A549 (cell line): ENCODE results near the gene SGSH.

ENCODE experiments used
- BHLHE40 ChIP-seq: IDR thresholded peaks from 2 replicates; pipeline ENCODE4 v1.6.1; 2012; ENCODE audit warnings: low read depth, low read length, inconsistent platforms
- CHD2 ChIP-seq: fragments of 150-350 bp; IDR thresholded peaks from 2 replicates; pipeline ENCODE4 v1.6.1; 2014; ENCODE audit warnings: low read length; ENCODE audit not compliant: partially characterized antibody
- JUNB ChIP-seq: fragments of >200 bp; sonication (Bioruptor Twin); formaldehyde crosslinking; IDR thresholded peaks from 2 replicates; pipeline ENCODE4 v1.6.1; 2016
- KDM1A ChIP-seq: fragments of 200-600 bp; sonication (generic); IDR thresholded peaks from 2 replicates; pipeline ENCODE4 v1.6.1; 2016; ENCODE audit warnings: low read depth, mild to moderate bottlenecking
- MAFK ChIP-seq: fragments of 450-650 bp; IDR thresholded peaks from 2 replicates; pipeline ENCODE4 v1.6.1; 2014; ENCODE audit not compliant: partially characterized antibody
- POLR2A ChIP-seq: IDR thresholded peaks from 2 replicates; pipeline ENCODE4 v1.6.1; 2012; ENCODE audit warnings: mild to moderate bottlenecking, low read length
- RAD21 ChIP-seq, 2 experiments: fragments of >200 bp in 1 of 2; sonication (Bioruptor Twin) in 1 of 2; formaldehyde crosslinking in 1 of 2; IDR thresholded peaks in 1 of 2; conservative IDR thresholded peaks in 1 of 2; 2 replicates in 1 of 2; 3 replicates in 1 of 2; pipeline ENCODE4 v1.6.1; 2012 to 2018; ENCODE audit warnings: inconsistent platforms in 1 of 2
- REST ChIP-seq: fragments of 200-600 bp; sonication (generic); IDR thresholded peaks from 2 replicates; pipeline ENCODE4 v1.6.1; 2016; ENCODE audit warnings: antibody characterized with exemption, mild to moderate bottlenecking, moderate library complexity
- RFX5 ChIP-seq: fragments of 450-650 bp; IDR thresholded peaks from 2 replicates; pipeline ENCODE4 v1.7.1; 2014; ENCODE audit warnings: antibody characterized with exemption, mild to moderate bottlenecking, moderate library complexity
- USF2 ChIP-seq: fragments of 450-650 bp; IDR thresholded peaks from 2 replicates; pipeline ENCODE4 v1.6.1; 2014; ENCODE audit warnings: antibody characterized with exemption
- TF ChIP-seq, protein P1 (sequence below): fragments of >200 bp; sonication (Bioruptor Twin); formaldehyde crosslinking; IDR thresholded peaks from 3 replicates; pipeline ENCODE4 v1.5.1; 2016
- TF ChIP-seq, protein P2 (sequence below): IDR thresholded peaks from 2 replicates; pipeline ENCODE4 v1.6.1; 2012; ENCODE audit warnings: low read depth, borderline replicate concordance

GRCh38 chr17:80181431-80181830, 38.7 kb downstream of the SGSH start:
- TF ChIP-seq, protein P1, sequence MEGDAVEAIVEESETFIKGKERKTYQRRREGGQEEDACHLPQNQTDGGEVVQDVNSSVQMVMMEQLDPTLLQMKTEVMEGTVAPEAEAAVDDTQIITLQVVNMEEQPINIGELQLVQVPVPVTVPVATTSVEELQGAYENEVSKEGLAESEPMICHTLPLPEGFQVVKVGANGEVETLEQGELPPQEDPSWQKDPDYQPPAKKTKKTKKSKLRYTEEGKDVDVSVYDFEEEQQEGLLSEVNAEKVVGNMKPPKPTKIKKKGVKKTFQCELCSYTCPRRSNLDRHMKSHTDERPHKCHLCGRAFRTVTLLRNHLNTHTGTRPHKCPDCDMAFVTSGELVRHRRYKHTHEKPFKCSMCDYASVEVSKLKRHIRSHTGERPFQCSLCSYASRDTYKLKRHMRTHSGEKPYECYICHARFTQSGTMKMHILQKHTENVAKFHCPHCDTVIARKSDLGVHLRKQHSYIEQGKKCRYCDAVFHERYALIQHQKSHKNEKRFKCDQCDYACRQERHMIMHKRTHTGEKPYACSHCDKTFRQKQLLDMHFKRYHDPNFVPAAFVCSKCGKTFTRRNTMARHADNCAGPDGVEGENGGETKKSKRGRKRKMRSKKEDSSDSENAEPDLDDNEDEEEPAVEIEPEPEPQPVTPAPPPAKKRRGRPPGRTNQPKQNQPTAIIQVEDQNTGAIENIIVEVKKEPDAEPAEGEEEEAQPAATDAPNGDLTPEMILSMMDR = no peak
- no peak for TF ChIP-seq JUNB
- TF ChIP-seq RAD21 (conservative IDR thresholded peaks at IDR 0.05 in 1 of 2, IDR thresholded peaks at IDR 0.05 in 1 of 2) = no peak
- TF ChIP-seq KDM1A = no peak
- TF ChIP-seq BHLHE40 = no peak
- TF ChIP-seq, protein P2, sequence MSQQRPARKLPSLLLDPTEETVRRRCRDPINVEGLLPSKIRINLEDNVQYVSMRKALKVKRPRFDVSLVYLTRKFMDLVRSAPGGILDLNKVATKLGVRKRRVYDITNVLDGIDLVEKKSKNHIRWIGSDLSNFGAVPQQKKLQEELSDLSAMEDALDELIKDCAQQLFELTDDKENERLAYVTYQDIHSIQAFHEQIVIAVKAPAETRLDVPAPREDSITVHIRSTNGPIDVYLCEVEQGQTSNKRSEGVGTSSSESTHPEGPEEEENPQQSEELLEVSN = no peak
- TF ChIP-seq POLR2A = no peak
- TF ChIP-seq RFX5 = no peak
- no peak for TF ChIP-seq CHD2
- no peak for TF ChIP-seq USF2
- no peak for TF ChIP-seq MAFK
- TF ChIP-seq REST = no peak
